HG02610 (cell line): ENCODE data around the gene ZNF605.
"Not testable (repeated sequence)": the region's sequence is repeated elsewhere in the genome, so short reads cannot be mapped to it uniquely, and the experiment has no call there.

ENCODE experiments used
- ATAC-seq: cut with Tn5 transposase; IDR thresholded peaks from one replicate; pipeline ENCODE4 v1.9.1; 2021; ENCODE audit warnings: mild to moderate bottlenecking, moderate library complexity; ENCODE audit not compliant: unreplicated experiment

Gene ZNF605

GRCh38 chr12:132949936-132950837 is 5.9 kb downstream of the ZNF605 start:
- no peak for ATAC-seq

DNA sequence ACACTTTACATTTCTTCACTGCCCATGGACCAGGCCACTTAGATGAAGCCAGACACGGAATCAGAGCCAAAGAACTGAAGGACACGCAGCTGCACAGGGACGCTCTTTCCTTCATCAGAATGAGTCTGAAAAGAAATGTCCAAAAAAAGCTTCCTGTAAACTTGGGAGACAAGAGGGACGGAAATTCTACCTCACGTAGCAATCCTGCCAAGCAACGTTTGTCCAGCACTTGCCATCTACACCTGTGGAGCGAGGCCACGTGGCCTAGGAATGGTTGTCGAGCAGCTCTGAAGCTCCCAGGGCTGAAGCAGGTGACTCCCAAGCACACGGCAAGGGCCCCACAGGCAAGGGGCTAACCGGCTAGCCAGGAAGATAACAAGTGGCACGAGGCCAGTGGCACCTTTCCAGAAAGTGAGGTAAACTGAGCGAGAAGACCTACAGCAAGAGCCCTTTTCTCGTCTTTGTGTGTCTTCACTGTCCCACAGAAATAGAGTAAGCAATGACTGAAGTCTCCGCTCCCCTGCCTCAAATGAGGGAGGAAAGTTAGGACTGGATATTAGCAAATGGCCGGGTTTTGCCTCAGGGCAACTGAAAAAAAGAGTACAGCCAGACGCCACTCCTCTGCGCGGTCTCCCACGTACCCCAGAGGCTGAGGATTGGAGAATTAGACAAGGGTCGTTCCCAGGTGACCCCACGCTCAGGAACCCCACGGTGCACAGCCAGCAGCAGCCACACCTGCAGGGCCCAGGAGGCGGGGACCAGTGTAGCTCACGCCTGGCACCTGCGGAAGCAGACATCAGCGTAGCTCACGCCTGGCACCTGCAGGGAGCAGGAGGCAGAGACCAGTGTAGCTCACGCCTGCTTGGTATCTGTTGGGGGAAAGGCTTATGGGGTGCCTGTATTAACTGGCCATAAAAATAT is 7.7 kb downstream of the ZNF605 start:
- no peak for ATAC-seq

DNA sequence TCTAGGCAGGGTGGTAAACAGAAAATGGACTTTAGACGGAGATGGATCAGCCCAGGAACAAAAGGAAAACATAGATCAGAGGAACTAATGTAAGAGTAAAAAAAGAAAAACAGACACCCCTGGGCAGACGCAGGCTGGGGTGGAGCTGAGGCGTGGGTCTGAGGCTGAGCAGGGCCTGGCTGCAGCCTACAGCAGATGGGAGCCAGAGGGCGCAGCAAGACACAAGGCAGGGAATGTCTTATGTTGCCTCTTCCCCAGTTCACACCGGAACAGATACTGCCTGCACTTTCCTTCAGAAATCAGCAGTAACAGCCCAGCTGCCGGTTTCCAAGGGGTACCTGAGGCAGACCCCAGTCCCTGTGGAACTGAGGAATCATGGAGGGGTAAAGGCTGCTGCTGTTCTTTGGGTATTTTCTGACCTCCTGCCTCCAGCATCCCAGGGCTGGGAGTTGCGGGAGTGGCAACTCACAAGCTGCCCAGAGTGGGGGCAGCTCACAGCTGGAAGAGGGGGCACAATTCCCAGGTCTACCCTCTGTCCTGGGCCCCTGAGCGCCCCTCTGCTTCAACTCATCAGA is 9.8 kb downstream of the ZNF605 start:
- no peak for ATAC-seq

DNA sequence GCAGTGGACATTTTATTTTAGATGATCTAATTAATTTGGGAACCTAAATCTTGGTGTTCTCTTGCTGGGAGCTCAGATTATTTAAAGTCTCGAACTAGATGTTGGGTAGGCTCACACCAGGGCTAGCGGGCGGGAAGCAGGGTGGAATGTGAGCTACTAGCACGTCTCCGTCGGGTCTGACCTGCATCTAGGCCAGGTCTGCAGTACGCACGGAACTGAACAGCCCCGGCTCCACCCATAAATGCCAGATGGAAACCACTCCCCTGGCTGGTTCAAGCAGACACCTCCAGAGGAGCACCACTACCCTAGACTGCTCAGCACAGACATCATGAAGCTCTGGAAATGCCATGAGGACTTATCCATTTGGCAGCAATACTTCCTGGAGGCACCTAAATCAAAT is 10.3 kb downstream of the ZNF605 start:
- ATAC-seq = no peak

- no peak for ATAC-seq
Observed at GRCh38 chr12:132942611-132943010, 13.5 kb downstream of the ZNF605 start.

- no peak for ATAC-seq
Observed at GRCh38 chr12:132941336-132941954, 14.7 kb downstream of the ZNF605 start.

DNA sequence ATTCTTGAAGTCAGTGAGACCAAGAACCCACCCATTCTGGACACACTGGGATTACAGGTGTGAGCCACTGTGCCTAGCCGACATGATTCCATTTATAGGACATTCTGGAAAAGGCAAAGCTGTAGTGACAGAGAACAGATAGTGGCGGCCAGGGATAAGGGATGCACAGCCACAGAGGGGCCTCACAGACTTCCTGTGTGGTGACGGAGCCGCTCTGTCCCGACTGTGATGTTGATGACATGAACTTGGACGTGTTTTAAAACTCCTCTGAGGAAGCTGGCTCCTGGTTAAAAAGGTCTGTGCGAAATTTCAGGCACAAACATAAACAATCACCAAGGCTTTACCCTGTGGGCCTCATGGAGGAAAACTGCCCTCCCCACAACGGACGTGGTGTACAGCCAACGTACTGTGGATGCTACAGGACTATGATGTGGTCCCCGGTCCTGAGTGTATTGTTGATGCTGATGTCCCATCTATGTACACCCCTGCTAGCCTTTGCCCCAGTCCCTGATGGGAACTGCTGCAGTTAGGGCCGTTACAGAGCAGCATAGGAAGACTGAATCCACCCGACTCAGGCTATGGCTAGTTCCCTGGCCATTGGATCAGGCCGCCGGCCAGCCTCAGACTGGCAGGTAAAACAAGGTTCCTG is 15.9 kb downstream of the ZNF605 start:
- no peak for ATAC-seq

- not testable (repeated sequence) for ATAC-seq
Observed at GRCh38 chr12:132938807-132939206, 17.3 kb downstream of the ZNF605 start.

- no peak for ATAC-seq
Observed at GRCh38 chr12:132937476-132937875, 18.6 kb downstream of the ZNF605 start.

- not testable (repeated sequence) for ATAC-seq
Observed at GRCh38 chr12:132936921-132937320, 19.2 kb downstream of the ZNF605 start.

- ATAC-seq = no peak
Observed at GRCh38 chr12:132936163-132936562, 19.9 kb downstream of the ZNF605 start.

- no peak for ATAC-seq
Observed at GRCh38 chr12:132926415-132926833, 29.7 kb downstream of the ZNF605 start.

DNA sequence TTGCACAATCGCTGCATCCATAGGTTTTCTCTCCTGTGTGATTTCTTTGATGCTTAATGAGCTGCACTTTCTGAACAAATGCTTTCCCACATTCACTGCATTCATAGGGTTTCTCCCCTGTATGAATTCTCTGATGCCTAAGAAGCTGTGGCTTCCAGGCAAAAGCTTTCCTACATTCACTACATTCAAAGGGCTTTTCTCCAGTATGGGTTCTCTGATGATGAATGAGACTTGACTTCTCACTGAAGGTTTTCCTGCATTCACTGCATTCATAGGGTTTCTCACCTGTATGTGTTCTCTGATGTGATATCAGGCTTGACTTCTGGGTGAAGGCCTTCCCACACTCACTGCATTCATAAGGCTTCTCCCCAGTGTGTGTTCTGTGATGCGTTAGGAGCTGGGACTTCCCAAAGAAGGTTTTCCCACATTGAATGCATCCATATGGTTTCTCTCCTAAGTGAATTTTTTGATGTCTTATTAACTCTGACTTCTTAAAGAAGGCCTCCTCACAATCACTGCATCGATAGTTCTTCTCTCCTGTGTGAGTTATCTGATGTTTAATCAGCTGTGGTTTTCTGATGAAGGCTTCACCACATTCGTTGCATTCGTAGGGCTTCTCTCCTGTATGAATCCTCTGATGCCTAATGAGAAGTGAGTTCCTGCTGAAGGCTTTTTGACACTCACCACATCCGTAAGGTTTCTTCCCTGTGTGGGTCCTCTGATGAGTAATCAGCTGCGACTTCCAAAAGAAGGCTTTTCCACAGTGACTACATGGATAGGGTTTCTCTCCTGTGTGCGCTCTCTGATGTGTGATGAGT is 30.3 kb downstream of the ZNF605 start:
- ATAC-seq = no peak

GRCh38 chr12:132924356-132924755 is 31.8 kb downstream of the ZNF605 start:
- ATAC-seq = no peak

- ATAC-seq = no peak
Observed at GRCh38 chr12:132923356-132923909, 32.7 kb downstream of the ZNF605 start.

DNA sequence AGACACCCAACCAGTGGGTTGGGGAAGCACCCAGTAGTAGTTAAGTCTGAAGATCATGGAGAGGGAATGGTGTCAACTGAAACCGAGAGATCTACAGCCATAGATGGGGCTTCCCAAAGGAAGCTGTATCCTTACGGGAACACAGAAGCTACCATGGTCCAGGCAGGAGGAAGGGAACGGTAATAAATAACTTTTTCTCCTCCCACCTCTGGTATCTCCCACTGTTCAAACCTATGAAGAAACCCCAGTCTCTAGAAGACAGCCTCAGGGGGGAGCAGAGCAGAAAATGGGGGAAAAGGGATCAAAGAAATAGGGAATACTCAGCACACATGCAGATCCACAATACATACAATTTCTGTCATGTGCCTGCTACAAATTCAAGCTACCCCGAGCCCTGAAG is 33.4 kb downstream of the ZNF605 start:
- no peak for ATAC-seq

DNA sequence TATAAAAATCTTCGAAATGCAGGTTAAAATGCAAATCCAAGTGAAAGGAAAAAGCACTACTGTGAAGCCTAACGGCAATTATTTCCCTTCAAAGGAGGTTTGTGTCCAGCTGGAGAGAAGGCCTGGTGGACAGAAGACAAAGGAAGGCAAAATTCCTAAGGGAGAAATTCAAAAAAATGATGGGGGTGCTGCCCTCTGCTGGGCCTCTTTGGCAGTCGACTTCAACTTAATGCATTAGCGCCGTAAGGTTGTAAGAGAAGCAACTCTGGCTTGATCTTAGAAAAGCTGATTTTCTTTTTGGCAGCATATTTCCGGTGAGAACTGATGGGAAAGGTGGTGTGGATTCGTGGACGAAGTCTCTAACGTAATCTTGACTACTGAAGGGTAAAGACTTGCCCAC is 34.4 kb downstream of the ZNF605 start:
- ATAC-seq = no peak

DNA sequence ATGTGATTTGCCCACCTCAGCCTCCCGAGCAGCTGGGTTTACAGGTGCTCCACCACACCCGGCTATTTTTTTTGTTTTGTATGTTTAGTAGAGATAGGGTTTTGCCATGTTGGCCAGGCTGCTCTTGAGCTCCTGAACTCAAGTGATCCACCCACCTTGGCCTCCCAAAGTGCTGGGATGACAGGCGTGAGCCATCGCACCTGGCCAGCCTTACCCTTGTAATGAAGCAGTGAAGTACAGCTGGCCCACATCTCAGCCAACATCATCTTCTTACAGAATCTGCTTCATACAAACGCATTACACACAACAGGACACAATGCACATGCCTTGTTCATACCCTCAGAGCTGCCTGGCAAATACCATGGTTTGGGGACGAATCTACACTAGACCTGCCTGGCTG is 37.4 kb downstream of the ZNF605 start:
- ATAC-seq = no peak

- ATAC-seq = peak; percentile 15
Observed at GRCh38 chr12:132909030-132909368, 47.1 kb downstream of the ZNF605 start.
